ENCODE data around the gene THTPA. TPM values are rescaled to one million over a fixed set of nuclear protein-coding genes. Genes with fewer than 3 reads are reported as not detected.

The THTPA gene
- total RNA-seq, 1 donor from 2014 or later = 9.2 TPM

GRCh38 chr14:23550812-23551265, 5.2 kb upstream of the THTPA start:
- no peak for DNase-seq (ENCODE audit: extremely low read depth, low read depth, low spot score)

- no peak for DNase-seq (ENCODE audit: extremely low read depth, low read depth, low spot score)
These were observed 4.6 kb upstream of the THTPA start, which contains the start of gene ZFHX2 for GRCh38 chr14:23551266-23552028. Gene ZFHX2, minus strand, starts transcription at chr14:23551765. Its CDS starts 16,440 bp downstream, at chr14:23535325.

- DNase-seq (ENCODE audit: extremely low read depth, low read depth, low spot score) = no peak
These were observed 564 bp upstream of the THTPA start for GRCh38 chr14:23555533-23555881.

GRCh38 chr14:23556700-23557440, 799 bp downstream of the THTPA start:
- DNase-seq (ENCODE audit: extremely low read depth, low read depth, low spot score) = no peak

GRCh38 chr14:23557521-23557920, 1.4 kb downstream of the THTPA start:
- DNase-seq (ENCODE audit: extremely low read depth, low read depth, low spot score) = no peak

GRCh38 chr14:23557946-23558345, 1.9 kb downstream of the THTPA start:
- DNase-seq (ENCODE audit: extremely low read depth, low read depth, low spot score) = no peak

- DNase-seq (ENCODE audit: extremely low read depth, low read depth, low spot score) = no peak
These were observed 2.4 kb downstream of the THTPA start for GRCh38 chr14:23558346-23559009.

- no peak for DNase-seq (ENCODE audit: extremely low read depth, low read depth, low spot score)
These were observed 3.2 kb downstream of the THTPA start for GRCh38 chr14:23559010-23559925.

GRCh38 chr14:23559926-23560520, 4.0 kb downstream of the THTPA start:
- DNase-seq (ENCODE audit: extremely low read depth, low read depth, low spot score) = no peak

- no peak for DNase-seq (ENCODE audit: extremely low read depth, low read depth, low spot score)
These were observed 5.2 kb downstream of the THTPA start for GRCh38 chr14:23561259-23561658.

GRCh38 chr14:23561873-23562821, 6.1 kb downstream of the THTPA start:
- no peak for DNase-seq (ENCODE audit: extremely low read depth, low read depth, low spot score)

- DNase-seq (ENCODE audit: extremely low read depth, low read depth, low spot score) = no peak
These were observed 6.9 kb downstream of the THTPA start for GRCh38 chr14:23562822-23563472.

GRCh38 chr14:23563473-23564180, 7.6 kb downstream of the THTPA start:
- DNase-seq (ENCODE audit: extremely low read depth, low read depth, low spot score) = no peak

GRCh38 chr14:23564181-23564812, 8.2 kb downstream of the THTPA start:
- no peak for DNase-seq (ENCODE audit: extremely low read depth, low read depth, low spot score)

- no peak for DNase-seq (ENCODE audit: extremely low read depth, low read depth, low spot score)
These were observed 8.8 kb downstream of the THTPA start for GRCh38 chr14:23564876-23565275.

- DNase-seq (ENCODE audit: extremely low read depth, low read depth, low spot score) = no peak
These were observed 9.6 kb downstream of the THTPA start for GRCh38 chr14:23565626-23566025.

GRCh38 chr14:23566112-23566777, 10.2 kb downstream of the THTPA start:
- DNase-seq (ENCODE audit: extremely low read depth, low read depth, low spot score) = no peak

Measured in glomerular endothelial cell (primary cell).